Fibroblast of lung (primary cell): ENCODE measurements around the gene ING5. TPM values are rescaled to one million over a fixed set of nuclear protein-coding genes. Genes with fewer than 3 reads are reported as not detected.
"Not testable (repeated sequence)": the region's sequence is repeated elsewhere in the genome, so short reads cannot be mapped to it uniquely, and the experiment has no call there.

Source experiments
- DNase-seq, 2 donors: peaks; one replicate each; pipeline versions ENCODE4 v3.0.0 to v3.0.0-alpha.2; 2010; ENCODE audit warnings: low read depth in 2 of 2
- H2AFZ ChIP-seq: 2 replicates; pipeline ENCODE4 v1.5.1; 2012; ENCODE audit warnings: low read length, control low read depth, inconsistent platforms
- H3K27ac ChIP-seq: 2 replicates; pipeline ENCODE4 v1.5.1; 2011; ENCODE audit warnings: low read length, control low read depth; ENCODE audit not compliant: insufficient read depth
- H3K27me3 ChIP-seq: 2 replicates; pipeline ENCODE4 v1.5.1; 2011; ENCODE audit warnings: mild to moderate bottlenecking, low read length; ENCODE audit not compliant: control insufficient read depth, insufficient read depth
- H3K36me3 ChIP-seq: 2 replicates; pipeline ENCODE4 v1.5.1; 2011; ENCODE audit warnings: low read length; ENCODE audit not compliant: control insufficient read depth, insufficient read depth
- H3K4me1 ChIP-seq: 2 replicates; pipeline ENCODE4 v1.5.1; 2011; ENCODE audit warnings: low read length; ENCODE audit not compliant: control insufficient read depth, insufficient read depth; ENCODE audit errors: extremely low read depth
- H3K4me2 ChIP-seq: 2 replicates; pipeline ENCODE4 v1.5.1; 2011; ENCODE audit warnings: low read length, control low read depth; ENCODE audit not compliant: insufficient read depth; ENCODE audit errors: extremely low read depth
- H3K4me3 ChIP-seq, 4 experiments: fragments of 200-600 bp in 1 of 4; sonication (generic) in 1 of 4; replicated peaks in 1 of 4; 2 replicates each; pipeline ENCODE4 v1.5.1; 2011 to 2016; ENCODE audit warnings: low read length in 4 of 4, low read depth in 3 of 4, mild to moderate bottlenecking in 3 of 4, control low read depth in 2 of 4, inconsistent platforms in 1 of 4, mixed read lengths in 1 of 4; ENCODE audit not compliant: insufficient read depth in 1 of 4; ENCODE audit errors: control extremely low read depth in 1 of 4
- H3K79me2 ChIP-seq: 2 replicates; pipeline ENCODE4 v1.5.1; 2012; ENCODE audit warnings: mild to moderate bottlenecking, low read length, inconsistent platforms; ENCODE audit not compliant: control insufficient read depth, insufficient read depth
- H3K9ac ChIP-seq: 2 replicates; pipeline ENCODE4 v1.5.1; 2011; ENCODE audit warnings: mild to moderate bottlenecking, low read length, control low read depth; ENCODE audit not compliant: insufficient read depth
- H3K9me3 ChIP-seq: 2 replicates; pipeline ENCODE4 v1.5.1; 2012; ENCODE audit warnings: low read depth, low read length; ENCODE audit not compliant: control insufficient read depth, insufficient read depth
- H4K20me1 ChIP-seq: 2 replicates; pipeline ENCODE4 v1.5.1; 2011; ENCODE audit warnings: low read length; ENCODE audit not compliant: control insufficient read depth, insufficient read depth; ENCODE audit errors: extremely low read depth
- CTCF ChIP-seq, 2 donors: IDR thresholded peaks in 1 of 2; conservative IDR thresholded peaks in 1 of 2; 1 replicate in 1 of 2; 2 replicates in 1 of 2; pipeline ENCODE4 v1.5.1; 2011 to 2012; ENCODE audit warnings: low read length in 2 of 2, control low read depth in 1 of 2, inconsistent platforms in 1 of 2, low read depth in 1 of 2, mild to moderate bottlenecking in 1 of 2
- EZH2 ChIP-seq: IDR thresholded peaks from 2 replicates; pipeline ENCODE4 v1.5.1; 2012; ENCODE audit warnings: low read length, control low read depth, mild to moderate bottlenecking; ENCODE audit errors: missing control alignments
- polyA plus RNA-seq, 2 donors: library from polyadenylated mRNA; depleted of rRNA in 1 of 2; stranded (reverse) in 1 of 2; unstranded in 1 of 2; fragments of >200 nt; gene quantifications; 2 replicates each; pipeline ENCODE4 v1.2.1, GENCODE V29; 2011 to 2012; ENCODE audit warnings: missing spikeins in 1 of 2
- total RNA-seq: library from RNA; depleted of rRNA; stranded (reverse); fragments of >200 nt; gene quantifications from 2 replicates; pipeline ENCODE4 v1.2.1, GENCODE V29; 2014

ING5 gene
- total and polyA plus RNA-seq, 2 donors (not counting 1 experiment from before 2014, with no cell fraction given), result 17.4 to 27.4 TPM

- H3K79me2 ChIP-seq, result no peaks in the 10 kb centered on the region
- peaks cover 10% of the 10 kb centered on the region for H3K36me3 ChIP-seq
- H3K4me2 ChIP-seq, result no peak overlapping the region
- no peaks in the 10 kb centered on the region for H3K27me3 ChIP-seq
- no peaks in the 10 kb centered on the region for H3K4me1 ChIP-seq
- TF ChIP-seq EZH2, result no peak
- TF ChIP-seq CTCF (conservative IDR thresholded peaks at IDR 0.05 in 1 of 2, IDR thresholded peaks at IDR 0.05 in 1 of 2; ENCODE audit: low read depth in 1 of 2, low read length in 2 of 2), result no peak
- no peak overlapping the region for H3K27ac ChIP-seq
- no peak overlapping the region for H3K4me3 ChIP-seq
- no peak overlapping the region for H2AFZ ChIP-seq
- no peak overlapping the region for H3K9ac ChIP-seq
- DNase-seq, result no peak
- no peaks in the 10 kb centered on the region for H3K9me3 ChIP-seq
- no peaks in the 10 kb centered on the region for H4K20me1 ChIP-seq
These were observed 53.3 kb downstream of the ING5 start for GRCh38 chr2:241755166-241755565.

- H4K20me1 ChIP-seq, result no peaks in the 10 kb centered on the region
- H3K27ac ChIP-seq, result no peak overlapping the region
- no peaks in the 10 kb centered on the region for H3K4me1 ChIP-seq
- TF ChIP-seq CTCF (conservative IDR thresholded peaks at IDR 0.05 in 1 of 2, IDR thresholded peaks at IDR 0.05 in 1 of 2; ENCODE audit: low read depth in 1 of 2, low read length in 2 of 2) (no peak), EZH2 (no peak)
- no peak for DNase-seq
- no peaks in the 10 kb centered on the region for H3K9me3 ChIP-seq
- peaks cover 12% of the 10 kb centered on the region for H3K36me3 ChIP-seq
- H3K9ac ChIP-seq, result no peak overlapping the region
- no peak overlapping the region for H3K4me3 ChIP-seq
- no peaks in the 10 kb centered on the region for H3K27me3 ChIP-seq
- H3K4me2 ChIP-seq, result no peak overlapping the region
- H3K79me2 ChIP-seq, result no peaks in the 10 kb centered on the region
- no peak overlapping the region for H2AFZ ChIP-seq
These were observed 53.9 kb downstream of the ING5 start for GRCh38 chr2:241755777-241756176.

GRCh38 chr2:241759067-241759807, 57.4 kb downstream of the ING5 start:
- H4K20me1 ChIP-seq, result no peaks in the 10 kb centered on the region
- H3K79me2 ChIP-seq, result no peaks in the 10 kb centered on the region
- no peak overlapping the region for H3K4me3 ChIP-seq
- no peak overlapping the region for H2AFZ ChIP-seq
- H3K4me1 ChIP-seq, result no peaks in the 10 kb centered on the region
- no peak overlapping the region for H3K9ac ChIP-seq
- H3K27ac ChIP-seq, result no peak overlapping the region
- no peaks in the 10 kb centered on the region for H3K9me3 ChIP-seq
- H3K36me3 ChIP-seq, result peaks cover 10% of the 10 kb centered on the region
- TF ChIP-seq CTCF (conservative IDR thresholded peaks at IDR 0.05 in 1 of 2, IDR thresholded peaks at IDR 0.05 in 1 of 2; ENCODE audit: low read depth in 1 of 2, low read length in 2 of 2), result no peak
- TF ChIP-seq EZH2, result no peak
- DNase-seq, result no peak
- H3K4me2 ChIP-seq, result no peak overlapping the region
- no peaks in the 10 kb centered on the region for H3K27me3 ChIP-seq

- not testable (repeated sequence) for H3K4me3 ChIP-seq, H3K4me1 ChIP-seq, DNase-seq, H3K9ac ChIP-seq, H3K27ac ChIP-seq, H3K27me3 ChIP-seq, H4K20me1 ChIP-seq, H2AFZ ChIP-seq, H3K79me2 ChIP-seq, H3K4me2 ChIP-seq, H3K9me3 ChIP-seq
- peaks cover 10% of the 10 kb centered on the region for H3K36me3 ChIP-seq
These were observed 58.1 kb downstream of the ING5 start for GRCh38 chr2:241759893-241760292.
